Measurements from ENCODE around the gene TOP1.

The TOP1 gene

DNA sequence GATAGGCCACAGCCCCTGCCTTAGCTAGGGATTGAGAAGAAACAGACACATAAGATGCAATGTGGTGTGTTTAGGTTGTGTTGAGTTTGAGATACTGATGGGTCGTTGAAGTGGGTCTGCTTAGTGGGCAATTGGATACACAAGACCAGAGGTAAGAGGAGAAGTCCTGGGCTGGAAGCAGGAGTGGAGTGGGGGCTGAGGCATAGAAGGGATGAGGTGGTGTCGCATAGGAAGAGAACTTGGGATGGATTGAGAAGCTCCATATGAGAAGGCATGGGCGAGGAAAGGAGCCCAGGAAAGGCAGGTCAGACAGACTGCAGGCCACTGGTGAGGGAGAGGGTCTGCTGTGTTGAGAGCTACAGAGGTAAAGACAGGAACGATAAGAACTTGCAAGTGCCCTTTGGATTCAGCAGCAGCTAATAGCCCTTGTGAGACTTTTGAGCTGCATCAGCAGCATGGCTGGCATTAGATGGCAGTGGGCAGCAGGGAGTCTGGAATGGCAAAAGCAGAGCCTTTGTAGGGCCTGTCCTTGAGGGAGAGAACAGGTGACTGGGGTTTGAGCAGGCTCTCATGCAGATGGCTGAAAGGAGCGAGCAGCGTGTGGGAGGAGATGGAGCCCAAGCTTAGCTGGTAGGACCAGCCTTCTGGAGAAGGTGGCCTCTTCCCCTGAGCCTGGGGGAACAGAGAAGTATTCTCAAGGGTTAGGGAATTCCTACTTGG, 141.9 kb downstream of the TOP1 start:
- Histone ChIP-seq H3K27me3 (ENCODE audit: insufficient read depth, poor library complexity, severe bottlenecking) (no peaks in the 10 kb centered on the region), H3K4me3 (ENCODE audit: severe bottlenecking) (no peak overlapping the region), H3K4me1 (ENCODE audit: insufficient read depth, poor library complexity, severe bottlenecking) (no peaks in the 10 kb centered on the region), H3K36me3 (ENCODE audit: low read depth) (peaks cover 95% of the 10 kb centered on the region), H3K9me3 (ENCODE audit: severe bottlenecking) (no peaks in the 10 kb centered on the region), H3K27ac (ENCODE audit: poor library complexity, severe bottlenecking) (peak overlapping the region; percentile 0)
- ATAC-seq (ENCODE audit: low read depth): no peak
- TF ChIP-seq, protein P1, sequence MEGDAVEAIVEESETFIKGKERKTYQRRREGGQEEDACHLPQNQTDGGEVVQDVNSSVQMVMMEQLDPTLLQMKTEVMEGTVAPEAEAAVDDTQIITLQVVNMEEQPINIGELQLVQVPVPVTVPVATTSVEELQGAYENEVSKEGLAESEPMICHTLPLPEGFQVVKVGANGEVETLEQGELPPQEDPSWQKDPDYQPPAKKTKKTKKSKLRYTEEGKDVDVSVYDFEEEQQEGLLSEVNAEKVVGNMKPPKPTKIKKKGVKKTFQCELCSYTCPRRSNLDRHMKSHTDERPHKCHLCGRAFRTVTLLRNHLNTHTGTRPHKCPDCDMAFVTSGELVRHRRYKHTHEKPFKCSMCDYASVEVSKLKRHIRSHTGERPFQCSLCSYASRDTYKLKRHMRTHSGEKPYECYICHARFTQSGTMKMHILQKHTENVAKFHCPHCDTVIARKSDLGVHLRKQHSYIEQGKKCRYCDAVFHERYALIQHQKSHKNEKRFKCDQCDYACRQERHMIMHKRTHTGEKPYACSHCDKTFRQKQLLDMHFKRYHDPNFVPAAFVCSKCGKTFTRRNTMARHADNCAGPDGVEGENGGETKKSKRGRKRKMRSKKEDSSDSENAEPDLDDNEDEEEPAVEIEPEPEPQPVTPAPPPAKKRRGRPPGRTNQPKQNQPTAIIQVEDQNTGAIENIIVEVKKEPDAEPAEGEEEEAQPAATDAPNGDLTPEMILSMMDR (IDR thresholded peaks at IDR 0.05; ENCODE audit: poor library complexity, severe bottlenecking): no peak
- DNase-seq (ENCODE audit: low spot score): peak; percentile 72

DNA sequence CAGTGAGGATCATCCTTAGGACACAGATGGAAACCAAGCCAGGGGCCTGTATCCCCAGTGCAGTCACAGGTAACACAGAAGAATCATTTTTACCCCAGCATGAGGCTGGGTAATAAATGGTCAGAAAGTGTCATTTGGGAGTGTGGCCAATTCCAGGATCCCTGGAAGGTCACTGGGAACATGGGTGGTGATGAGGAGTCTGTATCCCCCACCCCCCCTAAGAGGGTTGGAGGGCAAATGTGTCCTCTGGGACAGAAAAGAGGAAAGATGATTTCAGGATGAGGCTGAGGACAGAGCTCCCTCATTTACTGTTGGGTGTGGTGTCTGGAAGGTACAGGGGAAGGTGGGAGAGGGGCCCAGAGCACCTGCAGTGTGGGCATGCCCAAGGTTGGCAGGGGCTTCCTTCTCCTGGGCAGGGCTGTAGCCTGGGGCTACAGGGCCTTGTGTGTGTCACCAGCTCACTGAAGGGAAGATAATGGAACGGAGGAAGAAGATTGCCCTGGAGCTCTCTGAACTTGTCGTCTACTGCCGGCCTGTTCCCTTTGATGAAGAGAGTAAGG, 143.2 kb downstream of the TOP1 start:
- Histone ChIP-seq H3K36me3 (ENCODE audit: low read depth) (peaks cover 95% of the 10 kb centered on the region), H3K27me3 (ENCODE audit: insufficient read depth, poor library complexity, severe bottlenecking) (no peaks in the 10 kb centered on the region), H3K27ac (ENCODE audit: poor library complexity, severe bottlenecking) (peak overlapping the region; percentile 22), H3K4me1 (ENCODE audit: insufficient read depth, poor library complexity, severe bottlenecking) (no peaks in the 10 kb centered on the region), H3K4me3 (ENCODE audit: severe bottlenecking) (no peak overlapping the region), H3K9me3 (ENCODE audit: severe bottlenecking) (no peaks in the 10 kb centered on the region)
- ATAC-seq (ENCODE audit: low read depth) (no peak), DNase-seq (ENCODE audit: low spot score) (peak; percentile 73)
- TF ChIP-seq, protein P1 (IDR thresholded peaks at IDR 0.05; ENCODE audit: poor library complexity, severe bottlenecking): no peak

DNA sequence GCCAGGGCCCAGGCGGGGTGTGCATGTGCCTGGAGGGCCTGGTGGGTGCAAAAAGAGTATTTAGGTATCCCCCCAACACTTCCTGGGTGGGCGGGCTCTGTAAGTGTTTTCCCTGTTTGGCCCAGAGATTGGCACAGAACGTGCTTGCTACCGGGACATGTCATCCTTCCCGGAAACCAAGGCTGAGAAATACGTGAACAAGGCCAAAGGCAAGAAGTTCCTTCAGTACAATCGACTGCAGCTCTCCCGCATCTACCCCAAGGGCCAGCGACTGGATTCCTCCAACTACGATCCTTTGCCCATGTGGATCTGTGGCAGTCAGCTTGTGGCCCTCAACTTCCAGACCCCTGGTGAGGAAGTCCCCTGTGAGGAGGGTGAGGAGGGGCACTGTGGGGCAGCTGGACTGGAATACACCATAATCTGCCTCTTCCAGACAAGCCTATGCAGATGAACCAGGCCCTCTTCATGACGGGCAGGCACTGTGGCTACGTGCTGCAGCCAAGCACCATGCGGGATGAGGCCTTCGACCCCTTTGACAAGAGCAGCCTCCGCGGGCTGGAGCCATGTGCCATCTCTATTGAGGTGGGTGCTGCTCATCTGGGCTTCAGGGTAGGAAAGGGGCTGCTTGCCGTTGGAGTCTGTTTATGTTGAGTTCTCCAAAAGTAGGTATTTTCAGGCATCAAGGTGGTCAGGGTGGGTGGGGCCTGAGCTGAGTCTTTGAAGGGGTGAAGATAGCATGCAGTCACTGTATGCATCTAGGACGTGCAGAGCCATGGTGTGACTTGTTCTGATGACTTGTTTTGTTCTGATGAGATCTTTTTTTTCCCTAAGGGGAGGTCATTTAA, 143.9 kb downstream of the TOP1 start:
- peaks cover 94% of the 10 kb centered on the region for H3K36me3 ChIP-seq (ENCODE audit: low read depth)
- TF ChIP-seq, protein P1 (IDR thresholded peaks at IDR 0.05; ENCODE audit: poor library complexity, severe bottlenecking): no peak
- peak overlapping the region; percentile 22 for H3K27ac ChIP-seq (ENCODE audit: poor library complexity, severe bottlenecking)
- ATAC-seq (ENCODE audit: low read depth): no peak
- H3K9me3 ChIP-seq (ENCODE audit: severe bottlenecking): no peaks in the 10 kb centered on the region
- H3K27me3 ChIP-seq (ENCODE audit: insufficient read depth, poor library complexity, severe bottlenecking): no peaks in the 10 kb centered on the region
- DNase-seq (ENCODE audit: low spot score): peak; percentile 80
- H3K4me1 ChIP-seq (ENCODE audit: insufficient read depth, poor library complexity, severe bottlenecking): peaks cover 7% of the 10 kb centered on the region
- H3K4me3 ChIP-seq (ENCODE audit: severe bottlenecking): no peak overlapping the region

DNA sequence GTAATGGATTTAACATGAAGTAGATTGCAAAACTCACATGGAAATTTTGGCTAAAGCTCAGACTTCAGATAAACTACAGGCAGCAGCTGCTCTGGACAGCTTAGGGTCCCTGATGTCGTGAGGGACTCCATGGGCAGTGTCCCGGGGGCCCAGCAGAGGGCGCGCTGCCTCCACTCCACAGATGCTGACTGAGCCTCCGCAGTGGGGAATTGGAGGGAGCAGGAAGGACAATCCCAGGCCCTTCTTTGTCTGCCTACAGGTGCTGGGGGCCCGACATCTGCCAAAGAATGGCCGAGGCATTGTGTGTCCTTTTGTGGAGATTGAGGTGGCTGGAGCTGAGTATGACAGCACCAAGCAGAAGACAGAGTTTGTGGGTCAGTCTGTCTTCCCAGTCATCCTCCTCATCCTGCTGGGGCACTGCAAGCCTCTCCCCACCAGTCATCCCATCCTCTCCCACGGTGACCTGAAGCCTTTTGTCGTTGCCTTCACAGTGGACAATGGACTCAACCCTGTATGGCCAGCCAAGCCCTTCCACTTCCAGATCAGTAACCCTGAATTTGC, 144.6 kb downstream of the TOP1 start:
- Histone ChIP-seq H3K4me1 (ENCODE audit: insufficient read depth, poor library complexity, severe bottlenecking) (peaks cover 14% of the 10 kb centered on the region), H3K9me3 (ENCODE audit: severe bottlenecking) (no peaks in the 10 kb centered on the region), H3K4me3 (ENCODE audit: severe bottlenecking) (no peak overlapping the region), H3K27me3 (ENCODE audit: insufficient read depth, poor library complexity, severe bottlenecking) (no peaks in the 10 kb centered on the region), H3K36me3 (ENCODE audit: low read depth) (peaks cover 89% of the 10 kb centered on the region), H3K27ac (ENCODE audit: poor library complexity, severe bottlenecking) (peak overlapping the region; percentile 81)
- TF ChIP-seq, protein P1 (IDR thresholded peaks at IDR 0.05; ENCODE audit: poor library complexity, severe bottlenecking): peak; percentile 100
- ATAC-seq (ENCODE audit: low read depth) (peak; percentile 55), DNase-seq (ENCODE audit: low spot score) (peak; percentile 86)
